ENCODE measurements around the gene NEXMIF. TPM values are rescaled to one million over a fixed set of nuclear protein-coding genes. Genes with fewer than 3 reads are reported as not detected.

Gene NEXMIF
- 60.9 TPM for total RNA-seq

DNA sequence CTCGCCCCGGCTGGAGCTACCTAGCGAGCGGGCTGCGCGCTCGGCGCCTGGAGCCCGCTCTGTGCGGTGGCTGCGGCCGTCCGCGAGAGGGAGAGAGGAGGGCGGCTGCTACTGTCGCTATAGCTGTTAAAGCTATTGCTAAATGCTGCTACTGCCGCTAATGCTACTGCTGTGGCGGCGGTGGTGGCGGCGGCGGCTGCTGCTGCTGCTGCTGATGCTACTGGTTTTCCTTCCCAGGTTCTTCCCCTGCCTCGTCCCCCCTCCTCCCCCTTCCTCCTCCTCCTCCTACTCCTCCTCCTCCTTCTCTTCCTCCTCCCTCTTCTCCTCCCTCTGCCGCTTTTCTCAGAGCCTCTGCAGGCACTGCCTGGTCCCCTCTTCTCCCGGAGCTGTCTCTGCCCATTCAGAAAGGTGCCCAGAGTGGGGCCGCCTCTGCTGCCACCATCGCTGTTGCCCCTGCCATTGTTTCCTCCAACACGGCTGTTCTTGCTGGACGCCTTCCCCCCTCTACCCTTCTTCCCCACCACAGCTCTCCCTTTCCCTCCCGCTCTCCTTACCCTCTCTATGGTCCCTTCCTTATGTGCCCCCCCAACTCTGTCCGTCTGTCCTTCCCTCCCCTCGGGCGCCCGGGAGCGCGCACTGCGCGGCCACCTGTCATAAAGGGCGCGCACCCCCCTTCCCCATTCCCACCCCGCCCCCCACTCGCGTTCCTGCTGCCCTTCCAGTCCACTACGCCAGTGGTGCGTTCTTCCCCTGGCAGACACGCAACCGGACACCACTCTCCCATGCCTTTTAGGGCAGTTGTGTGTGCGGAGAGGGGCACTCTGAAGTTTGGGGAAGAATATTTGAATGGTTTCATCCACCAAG lies at the start of gene NEXMIF:
NEXMIF (minus strand) TSS at position 228 of the 864 bp plus-strand sequence.

Small RNA genes lying within 50 kb of the gene (small RNA-seq; reads per million reads assigned to genes)
- not detected for gene AL139395.1

Other genes starting within 250 kb of the NEXMIF start
- gene ABCB7, start 230.8 kb upstream of the NEXMIF start, total RNA-seq = 27.0 TPM